Adrenal gland (tissue), 12 donors: ENCODE results near the gene HTR2C. TPM values are rescaled to one million over a fixed set of nuclear protein-coding genes. Genes with fewer than 3 reads are reported as not detected.
"Not testable (repeated sequence)": the region's sequence is repeated elsewhere in the genome, so short reads cannot be mapped to it uniquely, and the experiment has no call there.

Experiments used
- DNase-seq, 7 donors: peaks; one replicate each; pipeline ENCODE4 v3.0.0-alpha.2; 2019 to 2020
- H3K27ac ChIP-seq, 5 donors: fragments of 200-600 bp; sonication (generic) in 4 of 5; 1 replicate in 3 of 5; 2 replicates in 2 of 5; pipeline versions ENCODE4 v1.5.1 to v1.8.0; 2016 to 2020; ENCODE audit warnings: mild to moderate bottlenecking in 1 of 5
- H3K27me3 ChIP-seq: fragments of 200-600 bp; 2 replicates; pipeline ENCODE4 v1.8.0; 2021
- H3K36me3 ChIP-seq, 2 donors: fragments of 200-600 bp; replicated peaks in 1 of 2; 1 replicate in 1 of 2; 2 replicates in 1 of 2; pipeline versions ENCODE4 v1.5.1 to v1.8.0; 2018 to 2022
- H3K4me1 ChIP-seq, 2 donors: fragments of 200-600 bp; replicated peaks in 1 of 2; 1 replicate in 1 of 2; 2 replicates in 1 of 2; pipeline versions ENCODE4 v1.5.1 to v1.8.0; 2018 to 2021
- H3K4me3 ChIP-seq, 4 donors: fragments of 200-600 bp; sonication (generic) in 3 of 4; one replicate each; pipeline ENCODE4 v1.5.1; 2016 to 2018
- H3K9me3 ChIP-seq, 3 donors: fragments of 200-600 bp; sonication (generic) in 1 of 3; replicated peaks in 1 of 3; 1 replicate in 2 of 3; 2 replicates in 1 of 3; pipeline versions ENCODE4 v1.5.1 to v1.8.0; 2016 to 2021
- POLR2A ChIP-seq, 2 donors: fragments of 450-650 bp; IDR thresholded peaks; one replicate each; pipeline ENCODE4 v1.6.1; 2017; ENCODE audit warnings: antibody characterized with exemption in 2 of 2, mild to moderate bottlenecking in 2 of 2, moderate library complexity in 1 of 2
- WGBS, 4 donors: extraction: QIAGEN DNeasy Blood & Tissue Kit in 2 of 4; methylation state at CpG; one replicate each; pipeline versions ENCODE4 v1.1.5 to v1.1.7; 2013 to 2017; 5-methylcytosine and 5-hydroxymethylcytosine counted together
- intact Hi-C, 2 donors: fragments of 100-400 bp; cut with DNase I; formaldehyde crosslinking; loops; one replicate each; pipeline versions ENCODE4 v1.14.1 to v1.15.0; 2022 to 2023
- polyA plus RNA-seq, 3 donors: library from polyadenylated mRNA; stranded (reverse); fragments of 200-250 nt in 2 of 3; fragments of 350-450 nt in 1 of 3; fragmentation: Illumina TruSeq in 1 of 3; extraction: RNeasy Lipid Tissue Mini Kit (QIAGEN cat#74804) in 1 of 3; gene quantifications; one replicate each; pipeline ENCODE4 v1.2.3, GENCODE V29; 2013 to 2014
- total RNA-seq, 9 donors: library from RNA; depleted of rRNA in 4 of 9; stranded (reverse); fragments of >200 nt in 4 of 9; fragments of 120-200 nt in 1 of 9; fragmentation: NEBNext Ultra II Directional in 1 of 9; extraction: Animal tissue kit (Norgen Biotek cat#: 25700) in 1 of 9; gene quantifications; one replicate each; pipeline versions ENCODE4 v1.1.0 to v1.2.4, GENCODE V29; 2013 to 2023
- TF ChIP-seq, protein P1 (sequence below), 6 experiments: fragments of 450-650 bp in 4 of 6; fragments of 200-600 bp in 2 of 6; sonication (generic) in 1 of 6; IDR thresholded peaks; 1 replicate in 5 of 6; 2 replicates in 1 of 6; pipeline versions ENCODE4 v1.5.1 to v1.8.0; 2016 to 2021; ENCODE audit warnings: antibody characterized with exemption in 6 of 6, mild to moderate bottlenecking in 2 of 6, moderate library complexity in 1 of 6
- donor health status: healthy with polysubstance abuse.
- donor health status: Bipolar disorder and iron deficiency.
- donor health status: DM: yes; HTN: yes; CAD: no.
- donor health status: DM: no; HTN: no; CAD: no.
- donor health status: DM: no; HTN: no; CAD: no.
- donor health status: DM: yes; HTN: yes; CAD: no.

HTR2C gene
- total and polyA plus RNA-seq, 12 donors = 0.06 TPM; not detected in 11

DNA sequence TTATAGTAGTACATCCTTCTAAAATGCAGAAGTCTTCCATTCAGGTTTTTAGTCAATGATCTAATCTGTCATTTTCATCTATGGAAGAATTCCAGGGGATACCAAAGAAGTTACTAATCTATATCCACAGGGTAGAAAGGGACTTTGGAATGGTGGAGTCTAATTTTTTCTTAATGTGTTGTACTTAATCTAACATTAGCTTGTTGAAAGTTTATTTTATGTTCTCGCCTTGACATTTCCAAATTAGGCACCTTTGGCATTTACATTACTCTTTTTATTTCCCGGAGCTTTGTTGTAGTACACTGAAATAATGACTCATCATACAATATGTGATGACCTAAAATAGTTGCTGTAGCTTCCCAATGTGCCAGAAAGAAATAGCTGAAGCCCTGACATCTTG, 91.5 kb downstream of the HTR2C start:
- H3K27me3 ChIP-seq = peaks cover 16% of the 10 kb centered on the region
- TF ChIP-seq POLR2A (IDR thresholded peaks at IDR 0.05) = no peak
- TF ChIP-seq, protein P1, sequence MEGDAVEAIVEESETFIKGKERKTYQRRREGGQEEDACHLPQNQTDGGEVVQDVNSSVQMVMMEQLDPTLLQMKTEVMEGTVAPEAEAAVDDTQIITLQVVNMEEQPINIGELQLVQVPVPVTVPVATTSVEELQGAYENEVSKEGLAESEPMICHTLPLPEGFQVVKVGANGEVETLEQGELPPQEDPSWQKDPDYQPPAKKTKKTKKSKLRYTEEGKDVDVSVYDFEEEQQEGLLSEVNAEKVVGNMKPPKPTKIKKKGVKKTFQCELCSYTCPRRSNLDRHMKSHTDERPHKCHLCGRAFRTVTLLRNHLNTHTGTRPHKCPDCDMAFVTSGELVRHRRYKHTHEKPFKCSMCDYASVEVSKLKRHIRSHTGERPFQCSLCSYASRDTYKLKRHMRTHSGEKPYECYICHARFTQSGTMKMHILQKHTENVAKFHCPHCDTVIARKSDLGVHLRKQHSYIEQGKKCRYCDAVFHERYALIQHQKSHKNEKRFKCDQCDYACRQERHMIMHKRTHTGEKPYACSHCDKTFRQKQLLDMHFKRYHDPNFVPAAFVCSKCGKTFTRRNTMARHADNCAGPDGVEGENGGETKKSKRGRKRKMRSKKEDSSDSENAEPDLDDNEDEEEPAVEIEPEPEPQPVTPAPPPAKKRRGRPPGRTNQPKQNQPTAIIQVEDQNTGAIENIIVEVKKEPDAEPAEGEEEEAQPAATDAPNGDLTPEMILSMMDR (IDR thresholded peaks at IDR 0.05) = no peak
- H3K4me3 ChIP-seq = no peak overlapping the region
- no peaks in the 10 kb centered on the region for H3K9me3 ChIP-seq
- H3K4me1 ChIP-seq = no peaks in the 10 kb centered on the region
- H3K27ac ChIP-seq = no peak overlapping the region
- 44 to 60% (median 47%) methylated on average over 2 of the region's 2 CpGs for WGBS, 4 donors
- intact Hi-C loops = no loop called here
- DNase-seq = no peak
- no peaks in the 10 kb centered on the region for H3K36me3 ChIP-seq

DNA sequence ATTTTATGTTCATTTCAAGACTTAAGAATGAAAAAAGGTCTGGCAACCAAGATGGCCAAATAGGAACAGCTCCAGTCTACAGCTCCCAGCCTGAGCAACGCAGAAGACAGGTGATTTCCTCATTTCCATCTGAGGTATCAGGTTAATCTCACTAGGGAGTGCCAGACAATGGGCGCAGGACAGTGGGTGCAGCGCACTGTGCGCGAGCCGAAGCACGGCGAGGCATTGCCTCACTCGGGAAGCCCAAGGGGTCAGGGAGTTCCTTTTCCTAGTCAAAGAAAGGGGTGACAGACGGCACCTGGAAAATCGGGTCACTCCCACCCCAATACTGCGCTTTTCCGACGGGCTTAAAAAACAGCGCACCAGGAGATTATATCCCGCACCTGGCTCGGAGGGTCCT, 116.6 kb downstream of the HTR2C start:
- H3K36me3 ChIP-seq, intact Hi-C loops, H3K4me3 ChIP-seq, H3K27me3 ChIP-seq, DNase-seq, H3K4me1 ChIP-seq, H3K9me3 ChIP-seq, H3K27ac ChIP-seq: not testable (repeated sequence)
- 69 to 90% (median 83%) methylated on average over 10 to 14 of the region's 17 CpGs for WGBS, 4 donors

DNA sequence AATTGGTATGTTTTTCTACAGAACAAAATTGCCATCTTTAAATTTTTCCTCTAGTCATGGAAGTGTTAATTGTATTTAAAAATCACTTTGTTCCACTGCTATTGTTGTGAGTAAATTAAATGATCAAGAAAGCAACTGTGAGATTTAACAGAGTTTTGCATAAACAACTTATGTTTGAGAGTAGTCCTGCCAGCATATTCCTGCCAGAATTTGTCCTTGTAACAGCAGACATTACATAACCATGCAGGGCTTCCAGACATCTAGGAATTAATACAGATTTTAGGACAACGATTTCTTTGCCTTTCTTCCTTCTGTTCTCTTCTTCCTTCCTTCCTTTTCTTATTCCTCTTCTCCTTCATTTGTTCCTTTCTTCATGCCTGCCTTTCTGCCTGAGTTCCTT, 125.5 kb downstream of the HTR2C start:
- no peak overlapping the region for H3K27ac ChIP-seq
- DNase-seq = no peak
- no peaks in the 10 kb centered on the region for H3K36me3 ChIP-seq
- no peak for TF ChIP-seq POLR2A (IDR thresholded peaks at IDR 0.05)
- TF ChIP-seq, protein P1 (IDR thresholded peaks at IDR 0.05) = no peak
- H3K4me3 ChIP-seq = no peak overlapping the region
- intact Hi-C loops = no loop called here
- H3K27me3 ChIP-seq = peaks cover 9% of the 10 kb centered on the region
- 13 to 39% (median 23%) methylated on average over 1 of the region's 1 CpG for WGBS, 4 donors
- no peaks in the 10 kb centered on the region for H3K9me3 ChIP-seq
- no peaks in the 10 kb centered on the region for H3K4me1 ChIP-seq

DNA sequence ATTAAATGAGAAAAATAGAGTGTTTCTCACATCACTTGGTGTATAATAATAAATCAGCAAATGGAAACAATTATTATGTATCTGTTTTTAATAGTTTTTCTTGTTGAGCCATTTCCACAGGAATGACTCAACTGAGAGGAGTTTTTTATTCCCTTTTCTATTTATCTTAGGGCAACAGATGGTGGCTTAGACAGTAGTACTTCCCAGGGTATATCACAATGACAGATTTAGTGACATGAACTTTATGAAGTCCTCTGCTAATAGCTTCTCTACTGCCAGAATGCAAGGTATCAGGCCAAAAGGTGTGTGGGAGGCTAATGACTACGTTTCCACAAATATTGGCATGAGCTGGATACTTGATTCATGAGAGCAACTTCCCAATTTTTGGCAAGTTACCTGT, 126.7 kb downstream of the HTR2C start:
- Histone ChIP-seq H3K27ac (no peak overlapping the region), H3K36me3 (no peaks in the 10 kb centered on the region), H3K4me3 (no peak overlapping the region), H3K4me1 (no peaks in the 10 kb centered on the region), H3K9me3 (no peaks in the 10 kb centered on the region), H3K27me3 (peaks cover 11% of the 10 kb centered on the region)
- 22 to 50% (median 41%) methylated on average over 1 of the region's 1 CpG; no CpG with 5 or more reads in 1 of the 4 donors for WGBS, 4 donors
- TF ChIP-seq POLR2A (IDR thresholded peaks at IDR 0.05) = no peak
- TF ChIP-seq, protein P1 (IDR thresholded peaks at IDR 0.05) = no peak
- no peak for DNase-seq
- intact Hi-C loops = no loop called here

DNA sequence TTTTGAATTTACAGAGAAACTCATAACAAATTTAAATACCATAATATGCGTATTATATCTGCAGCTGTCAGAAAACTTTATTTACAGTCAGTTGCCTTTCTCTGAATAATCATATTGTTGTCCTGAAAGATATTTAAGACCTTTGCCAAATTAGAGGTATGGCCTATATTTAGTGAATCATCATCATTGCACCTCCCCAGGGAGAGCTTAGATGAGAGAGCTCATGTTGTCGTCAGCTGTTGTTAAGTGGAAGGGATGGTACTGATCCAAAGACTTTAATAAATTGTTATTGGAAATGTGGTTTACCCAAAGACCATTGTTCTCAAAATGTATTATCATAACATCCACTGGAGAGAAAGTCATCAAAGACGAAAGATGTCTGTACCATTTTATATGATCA, 128.6 kb downstream of the HTR2C start:
- Histone ChIP-seq H3K9me3 (no peaks in the 10 kb centered on the region), H3K4me3 (no peak overlapping the region), H3K27me3 (peaks cover 15% of the 10 kb centered on the region), H3K36me3 (no peaks in the 10 kb centered on the region), H3K27ac (no peak overlapping the region), H3K4me1 (no peaks in the 10 kb centered on the region)
- no peak for DNase-seq
- TF ChIP-seq, protein P1 (IDR thresholded peaks at IDR 0.05) = no peak
- TF ChIP-seq POLR2A (IDR thresholded peaks at IDR 0.05) = no peak
- intact Hi-C loops = no loop called here
- 69 to 84% (median 79%) methylated on average over 3 of the region's 3 CpGs for WGBS, 4 donors
